GM20000 (cell line): ENCODE data around the gene SH3BP4.

Experiments
- DNase-seq: peaks from one replicate; pipeline ENCODE4 v3.0.0; 2012; ENCODE audit warnings: low spot score
- CTCF ChIP-seq: IDR thresholded peaks from 2 replicates; pipeline ENCODE4 v1.5.1; 2012; ENCODE audit warnings: mild to moderate bottlenecking, control low read depth; ENCODE audit errors: extremely low read depth, missing control alignments

Gene SH3BP4

GRCh38 chr2:234961784-234962183, 10.0 kb downstream of the SH3BP4 start:
- no peak for TF ChIP-seq CTCF

GRCh38 chr2:234963773-234964615, 12.2 kb downstream of the SH3BP4 start:
- TF ChIP-seq CTCF = no peak
- DNase-seq = no peak

More at GRCh38 chr2:234961784-234962183, 10.0 kb downstream of the SH3BP4 start:
- no peak for DNase-seq

GRCh38 chr2:234964631-234965461, 13.0 kb downstream of the SH3BP4 start:
- no peak for TF ChIP-seq CTCF
- DNase-seq = no peak

GRCh38 chr2:234966340-234966739, 14.5 kb downstream of the SH3BP4 start:
- TF ChIP-seq CTCF = no peak
- DNase-seq = no peak

- TF ChIP-seq CTCF = no peak
- no peak for DNase-seq
Observed at GRCh38 chr2:234967201-234967869, 15.5 kb downstream of the SH3BP4 start.

- TF ChIP-seq CTCF = no peak
- DNase-seq = no peak
Observed at GRCh38 chr2:234967870-234968208, 16.0 kb downstream of the SH3BP4 start.
